ENCODE measurements around the gene ERC1.

ERC1 gene

DNA sequence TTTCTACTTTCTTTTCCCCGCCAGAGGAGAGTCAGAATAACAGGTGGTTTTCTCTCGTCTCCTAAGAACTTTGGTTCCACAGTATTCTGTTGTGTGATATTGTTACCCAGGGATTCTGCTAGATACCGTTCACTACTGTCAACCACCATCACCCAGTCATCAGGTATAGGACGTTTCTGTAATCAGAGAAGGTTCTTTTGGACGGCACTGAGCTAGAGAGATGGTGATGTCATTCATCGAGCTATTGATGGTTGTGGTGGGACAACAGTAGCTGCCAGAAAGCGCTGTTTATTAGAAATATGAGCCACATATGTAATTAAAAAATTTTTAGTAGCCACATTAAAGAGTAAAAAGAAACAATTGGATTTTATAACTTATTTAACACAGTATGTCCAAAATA, 17.0 kb downstream of the ERC1 start:
- H3K27me3 ChIP-seq (ENCODE audit: insufficient read depth, low read length), result no peaks in the 10 kb centered on the region
- H3K4me3 ChIP-seq (ENCODE audit: low read depth, low read length, poor library complexity, severe bottlenecking), result no peak overlapping the region
- H4K20me1 ChIP-seq (ENCODE audit: insufficient read depth, low read length), result no peaks in the 10 kb centered on the region
- no peaks in the 10 kb centered on the region for H3F3A ChIP-seq (ENCODE audit: insufficient read depth, low read length)
- H3K36me3 ChIP-seq (ENCODE audit: insufficient read depth, low read length), result no peaks in the 10 kb centered on the region
- TF ChIP-seq, protein P1, sequence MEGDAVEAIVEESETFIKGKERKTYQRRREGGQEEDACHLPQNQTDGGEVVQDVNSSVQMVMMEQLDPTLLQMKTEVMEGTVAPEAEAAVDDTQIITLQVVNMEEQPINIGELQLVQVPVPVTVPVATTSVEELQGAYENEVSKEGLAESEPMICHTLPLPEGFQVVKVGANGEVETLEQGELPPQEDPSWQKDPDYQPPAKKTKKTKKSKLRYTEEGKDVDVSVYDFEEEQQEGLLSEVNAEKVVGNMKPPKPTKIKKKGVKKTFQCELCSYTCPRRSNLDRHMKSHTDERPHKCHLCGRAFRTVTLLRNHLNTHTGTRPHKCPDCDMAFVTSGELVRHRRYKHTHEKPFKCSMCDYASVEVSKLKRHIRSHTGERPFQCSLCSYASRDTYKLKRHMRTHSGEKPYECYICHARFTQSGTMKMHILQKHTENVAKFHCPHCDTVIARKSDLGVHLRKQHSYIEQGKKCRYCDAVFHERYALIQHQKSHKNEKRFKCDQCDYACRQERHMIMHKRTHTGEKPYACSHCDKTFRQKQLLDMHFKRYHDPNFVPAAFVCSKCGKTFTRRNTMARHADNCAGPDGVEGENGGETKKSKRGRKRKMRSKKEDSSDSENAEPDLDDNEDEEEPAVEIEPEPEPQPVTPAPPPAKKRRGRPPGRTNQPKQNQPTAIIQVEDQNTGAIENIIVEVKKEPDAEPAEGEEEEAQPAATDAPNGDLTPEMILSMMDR (IDR thresholded peaks at IDR 0.05; ENCODE audit: low read length), result no peak
- TF ChIP-seq EZH2 (IDR thresholded peaks at IDR 0.05; ENCODE audit: borderline replicate concordance, low read length), result no peak
- no peaks in the 10 kb centered on the region for H3K9me3 ChIP-seq (ENCODE audit: low read length)
- H3K9ac ChIP-seq (ENCODE audit: low read length), result no peak overlapping the region
- H2AFZ ChIP-seq (ENCODE audit: low read length), result no peak overlapping the region
- no peaks in the 10 kb centered on the region for H3K9me2 ChIP-seq (ENCODE audit: low read depth, low read length)
- no peaks in the 10 kb centered on the region for H3K79me2 ChIP-seq (ENCODE audit: insufficient read depth, low read length)
- H3K27ac ChIP-seq (ENCODE audit: low read depth, low read length, poor library complexity, severe bottlenecking), result no peak overlapping the region
- no peaks in the 10 kb centered on the region for H3K4me1 ChIP-seq (ENCODE audit: insufficient read depth, low read length, severe bottlenecking)
- no peak overlapping the region for H3K4me2 ChIP-seq (ENCODE audit: low read length)

DNA sequence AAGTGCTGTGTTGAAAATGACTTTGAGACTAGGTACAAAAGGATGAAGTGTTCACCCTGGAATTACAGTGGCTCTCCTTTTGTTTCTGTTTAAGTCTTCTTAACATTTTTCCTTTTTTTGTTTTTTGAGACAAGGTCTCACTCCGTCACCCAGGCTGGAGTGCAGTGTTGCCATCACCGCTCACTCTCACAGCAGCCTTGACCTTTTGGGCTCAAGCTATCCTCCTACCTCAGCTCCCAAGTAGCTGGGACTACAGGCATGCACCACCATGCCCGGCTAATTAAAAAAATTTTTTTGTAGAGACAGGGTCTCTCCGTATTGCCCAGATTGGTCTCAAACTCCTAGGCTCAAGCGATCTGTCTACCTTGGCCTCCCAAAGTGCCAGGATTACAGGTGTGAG, 20.1 kb downstream of the ERC1 start:
- no peaks in the 10 kb centered on the region for H4K20me1 ChIP-seq (ENCODE audit: insufficient read depth, low read length)
- H3K4me3 ChIP-seq (ENCODE audit: low read depth, low read length, poor library complexity, severe bottlenecking), result no peak overlapping the region
- TF ChIP-seq, protein P1 (IDR thresholded peaks at IDR 0.05; ENCODE audit: low read length), result no peak
- TF ChIP-seq EZH2 (IDR thresholded peaks at IDR 0.05; ENCODE audit: borderline replicate concordance, low read length), result no peak
- 0 out of 2 replicates have a peak, but pooled peaks cover 4% of the 10 kb centered on the region for H3K79me2 ChIP-seq (ENCODE audit: insufficient read depth, low read length)
- H3K27ac ChIP-seq (ENCODE audit: low read depth, low read length, poor library complexity, severe bottlenecking), result no peak overlapping the region
- no peaks in the 10 kb centered on the region for H3K9me2 ChIP-seq (ENCODE audit: low read depth, low read length)
- no peaks in the 10 kb centered on the region for H3K9me3 ChIP-seq (ENCODE audit: low read length)
- H3K4me1 ChIP-seq (ENCODE audit: insufficient read depth, low read length, severe bottlenecking), result no peaks in the 10 kb centered on the region
- H3F3A ChIP-seq (ENCODE audit: insufficient read depth, low read length), result no peaks in the 10 kb centered on the region
- H3K27me3 ChIP-seq (ENCODE audit: insufficient read depth, low read length), result no peaks in the 10 kb centered on the region
- no peaks in the 10 kb centered on the region for H3K36me3 ChIP-seq (ENCODE audit: insufficient read depth, low read length)
- no peak overlapping the region for H2AFZ ChIP-seq (ENCODE audit: low read length)
- H3K9ac ChIP-seq (ENCODE audit: low read length), result no peak overlapping the region
- no peak overlapping the region for H3K4me2 ChIP-seq (ENCODE audit: low read length)

DNA sequence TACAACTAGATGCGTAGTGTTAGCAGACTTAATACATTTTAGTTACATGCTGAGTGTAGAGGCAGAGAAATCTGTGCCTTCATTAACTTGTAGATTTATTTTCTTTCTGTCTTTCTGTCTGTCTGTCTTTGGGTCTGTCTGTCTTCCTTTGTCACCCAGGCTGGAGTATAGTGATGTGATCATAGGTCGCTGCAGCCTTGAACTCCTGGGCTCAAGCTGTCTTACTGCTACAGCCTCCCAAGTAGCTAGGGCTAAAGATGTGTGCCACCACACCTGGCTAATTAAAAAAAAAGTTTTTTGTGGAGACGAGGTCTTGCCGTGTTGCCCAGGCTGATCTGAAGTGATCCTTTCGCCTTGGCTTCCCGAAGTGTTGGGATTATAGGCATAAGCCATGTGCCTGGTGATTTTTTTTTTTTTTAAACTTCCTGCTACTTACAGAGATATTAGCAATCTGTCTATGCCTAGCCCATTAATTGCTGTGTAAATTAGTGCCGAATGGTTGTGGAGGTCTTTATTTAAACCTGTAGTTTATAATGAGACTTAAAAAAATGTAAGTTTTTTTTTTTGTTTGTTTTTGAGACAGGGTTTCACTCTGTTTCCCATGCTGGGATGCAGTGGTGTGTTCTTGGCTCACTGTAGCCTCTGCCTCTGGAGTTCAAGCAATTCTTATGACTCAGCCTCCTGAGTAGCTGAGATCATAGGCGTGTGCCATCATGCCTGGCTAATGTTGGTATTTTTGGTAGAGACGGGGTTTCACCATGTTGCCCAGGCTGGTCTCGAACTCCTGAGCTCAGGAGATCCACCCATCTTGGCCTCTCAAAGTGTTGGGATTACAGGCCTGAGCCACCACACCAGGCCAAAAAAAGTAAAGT, 22.8 kb downstream of the ERC1 start:
- Histone ChIP-seq H3K79me2 (ENCODE audit: insufficient read depth, low read length) (0 out of 2 replicates have a peak, but pooled peaks cover 7% of the 10 kb centered on the region), H3K9me3 (ENCODE audit: low read length) (no peaks in the 10 kb centered on the region), H3K36me3 (ENCODE audit: insufficient read depth, low read length) (no peaks in the 10 kb centered on the region), H3F3A (ENCODE audit: insufficient read depth, low read length) (no peaks in the 10 kb centered on the region), H3K4me1 (ENCODE audit: insufficient read depth, low read length, severe bottlenecking) (no peaks in the 10 kb centered on the region), H2AFZ (ENCODE audit: low read length) (no peak overlapping the region), H3K27me3 (ENCODE audit: insufficient read depth, low read length) (no peaks in the 10 kb centered on the region), H3K4me2 (ENCODE audit: low read length) (no peak overlapping the region), H4K20me1 (ENCODE audit: insufficient read depth, low read length) (no peaks in the 10 kb centered on the region), H3K27ac (ENCODE audit: low read depth, low read length, poor library complexity, severe bottlenecking) (no peak overlapping the region), H3K4me3 (ENCODE audit: low read depth, low read length, poor library complexity, severe bottlenecking) (no peak overlapping the region), H3K9me2 (ENCODE audit: low read depth, low read length) (no peaks in the 10 kb centered on the region), H3K9ac (ENCODE audit: low read length) (no peak overlapping the region)
- TF ChIP-seq, protein P1 (IDR thresholded peaks at IDR 0.05; ENCODE audit: low read length), result no peak
- no peak for TF ChIP-seq EZH2 (IDR thresholded peaks at IDR 0.05; ENCODE audit: borderline replicate concordance, low read length)

Measured in OCI-LY1 (cell line).